GM21619 (cell line): Measurements from ENCODE around the gene PSMA5.
"Not testable (repeated sequence)": the region's sequence is repeated elsewhere in the genome, so short reads cannot be mapped to it uniquely, and the experiment has no call there.

Source experiments
- ATAC-seq: cut with Tn5 transposase; IDR thresholded peaks from one replicate; pipeline ENCODE4 v1.9.1; 2021; ENCODE audit not compliant: unreplicated experiment

Gene PSMA5

DNA sequence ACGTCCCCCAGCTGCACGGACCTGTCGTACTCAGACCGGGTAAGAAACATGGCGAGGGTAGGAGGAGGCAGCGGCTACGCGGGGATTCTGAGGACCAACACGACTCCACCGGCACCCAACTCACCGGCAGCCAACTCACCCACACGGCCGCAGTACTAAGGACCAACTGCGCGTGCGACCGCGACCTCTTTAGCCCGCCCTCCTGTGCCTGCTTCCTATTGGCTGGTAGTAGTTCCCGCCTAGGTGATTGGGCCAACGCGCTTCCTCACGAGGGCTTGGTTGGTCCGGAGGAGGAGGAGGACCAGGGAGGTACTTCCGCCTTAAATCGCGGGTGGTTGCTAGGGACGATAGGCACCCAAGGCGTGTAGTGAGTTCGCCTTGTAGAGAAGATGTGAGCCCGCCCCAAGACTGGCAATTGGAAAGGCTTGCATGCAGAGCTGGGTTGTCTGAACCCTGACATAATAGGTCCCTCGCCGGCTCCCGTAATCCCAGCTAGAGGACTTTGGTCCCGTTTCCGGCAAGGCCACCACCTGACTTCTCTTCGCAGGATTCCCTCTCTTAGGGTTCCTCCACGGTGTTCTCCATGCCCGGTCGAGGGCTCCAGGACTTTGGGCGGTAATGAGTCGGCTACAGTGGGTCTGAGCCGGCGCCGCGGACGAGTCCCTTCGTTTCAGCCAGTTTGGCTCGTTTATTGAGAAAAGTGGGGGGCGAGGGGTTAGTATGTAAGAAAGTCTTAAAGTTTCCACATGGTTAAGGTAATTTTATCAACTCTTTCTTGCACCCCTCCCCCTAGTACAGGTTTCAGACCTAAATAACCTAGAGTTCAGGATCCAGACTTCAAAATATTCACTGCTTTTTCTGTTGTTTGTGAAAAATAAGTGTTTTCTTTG is at the start of gene PSMA5:
Gene PSMA5 (minus strand): TSS at position 168 of the 890 bp plus-strand sequence. CDS start 118 bp downstream, at position 50.
- ATAC-seq = peak; percentile 95

DNA sequence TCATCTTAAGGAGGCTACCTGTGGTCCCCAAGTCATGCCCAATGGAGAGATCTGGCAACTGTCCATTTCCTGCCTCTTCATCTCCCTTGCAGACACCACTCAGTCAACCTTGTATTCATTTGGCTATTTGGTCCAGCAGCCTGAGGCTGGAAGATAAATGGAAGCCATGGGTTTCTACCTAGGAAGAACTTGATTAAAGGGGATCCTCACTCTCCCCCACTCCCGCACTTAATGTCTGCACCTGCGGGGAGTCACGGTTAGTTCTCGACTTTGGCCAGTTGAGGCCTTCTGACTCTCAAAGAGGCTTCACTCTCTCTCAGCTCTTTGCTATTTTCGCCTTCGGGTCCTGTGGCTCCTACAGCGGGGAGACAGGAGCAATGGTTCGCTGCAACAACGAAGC is 49.0 kb upstream of the PSMA5 start:
- no peak for ATAC-seq

GRCh38 chr1:109474697-109475096 is 48.4 kb upstream of the PSMA5 start:
- no peak for ATAC-seq

DNA sequence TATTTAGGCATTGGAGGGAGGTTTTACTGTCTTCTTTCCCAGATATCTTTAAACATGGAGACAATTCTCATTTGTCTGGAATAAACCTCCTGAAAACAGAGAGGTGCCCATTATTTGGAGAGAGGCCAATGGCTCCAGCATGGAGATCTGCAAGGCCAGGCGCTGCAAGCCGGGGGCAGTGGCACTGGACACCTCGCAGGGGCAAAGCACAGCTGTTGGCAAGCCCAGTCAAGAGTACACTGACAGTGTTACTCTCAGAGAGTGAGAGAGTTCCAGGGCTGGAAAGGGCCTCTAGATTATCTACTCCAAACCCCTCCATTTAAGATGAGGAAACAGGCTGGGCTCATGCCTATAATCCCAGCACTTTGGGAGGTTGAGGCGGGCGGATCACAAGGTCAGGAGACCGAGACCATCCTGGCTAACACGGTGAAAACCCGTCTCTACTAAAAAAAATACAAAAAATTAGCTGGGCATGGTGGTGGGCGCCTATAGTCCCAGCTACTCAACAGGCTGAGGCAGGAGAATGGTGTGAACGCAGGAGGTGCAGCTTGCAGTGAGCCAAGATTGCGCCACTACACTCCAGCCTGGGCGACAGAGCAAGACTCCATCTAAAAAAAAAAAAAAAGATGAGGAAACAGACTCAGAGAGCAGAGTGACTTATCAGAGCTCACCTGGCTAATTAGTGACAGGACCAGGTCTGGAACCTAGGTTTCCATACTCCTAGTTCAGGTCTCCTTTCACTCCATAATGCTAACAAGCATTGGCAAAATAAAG is 47.2 kb upstream of the PSMA5 start:
- ATAC-seq = not testable (repeated sequence)

GRCh38 chr1:109472779-109473178 is 46.5 kb upstream of the PSMA5 start:
- no peak for ATAC-seq

GRCh38 chr1:109470245-109470644 is 44.0 kb upstream of the PSMA5 start:
- no peak for ATAC-seq

- no peak for ATAC-seq
These were observed 42.7 kb upstream of the PSMA5 start for GRCh38 chr1:109468903-109469302.

DNA sequence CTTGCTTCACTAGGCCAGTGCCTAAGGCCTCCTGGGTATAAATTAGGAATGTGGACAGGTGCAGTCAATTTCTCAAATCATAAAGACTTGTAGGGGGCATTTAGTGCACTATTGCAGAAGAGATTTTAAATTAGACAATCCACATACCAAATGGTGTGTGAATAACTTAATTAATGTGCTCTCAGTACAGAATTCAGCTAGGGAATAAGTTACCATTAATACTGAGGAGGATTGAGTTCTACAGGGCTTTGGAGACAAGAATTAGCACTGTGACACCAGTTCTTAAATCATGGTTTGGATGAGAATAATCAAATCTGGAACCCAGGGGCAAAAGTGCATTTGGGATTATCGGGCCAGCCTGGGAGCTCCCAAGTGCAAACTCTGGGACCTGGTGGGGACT is 41.8 kb upstream of the PSMA5 start:
- no peak for ATAC-seq

DNA sequence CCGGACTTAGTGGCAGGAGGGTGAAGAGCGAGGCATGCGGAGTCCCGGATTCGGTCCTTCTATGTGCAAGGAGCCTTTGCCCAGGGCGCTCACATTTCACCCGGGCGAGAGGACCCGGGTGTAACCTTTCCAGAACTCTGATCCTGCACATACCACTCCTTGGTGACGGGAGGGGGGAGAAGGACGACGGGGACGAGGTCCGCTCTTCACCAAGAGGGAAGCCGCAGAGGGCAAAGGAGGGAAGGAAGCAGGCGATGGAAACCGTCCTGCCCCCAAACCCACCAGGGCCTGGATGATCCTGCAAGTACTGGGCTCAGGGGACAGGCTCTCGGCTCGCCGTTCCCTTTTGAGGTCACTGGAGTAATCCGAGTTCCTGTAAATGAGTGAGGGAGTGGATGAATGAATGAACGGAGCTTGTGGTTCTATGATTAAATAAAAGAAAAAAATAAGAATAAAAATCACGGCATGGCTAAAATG is 41.1 kb upstream of the PSMA5 start:
- ATAC-seq = no peak

DNA sequence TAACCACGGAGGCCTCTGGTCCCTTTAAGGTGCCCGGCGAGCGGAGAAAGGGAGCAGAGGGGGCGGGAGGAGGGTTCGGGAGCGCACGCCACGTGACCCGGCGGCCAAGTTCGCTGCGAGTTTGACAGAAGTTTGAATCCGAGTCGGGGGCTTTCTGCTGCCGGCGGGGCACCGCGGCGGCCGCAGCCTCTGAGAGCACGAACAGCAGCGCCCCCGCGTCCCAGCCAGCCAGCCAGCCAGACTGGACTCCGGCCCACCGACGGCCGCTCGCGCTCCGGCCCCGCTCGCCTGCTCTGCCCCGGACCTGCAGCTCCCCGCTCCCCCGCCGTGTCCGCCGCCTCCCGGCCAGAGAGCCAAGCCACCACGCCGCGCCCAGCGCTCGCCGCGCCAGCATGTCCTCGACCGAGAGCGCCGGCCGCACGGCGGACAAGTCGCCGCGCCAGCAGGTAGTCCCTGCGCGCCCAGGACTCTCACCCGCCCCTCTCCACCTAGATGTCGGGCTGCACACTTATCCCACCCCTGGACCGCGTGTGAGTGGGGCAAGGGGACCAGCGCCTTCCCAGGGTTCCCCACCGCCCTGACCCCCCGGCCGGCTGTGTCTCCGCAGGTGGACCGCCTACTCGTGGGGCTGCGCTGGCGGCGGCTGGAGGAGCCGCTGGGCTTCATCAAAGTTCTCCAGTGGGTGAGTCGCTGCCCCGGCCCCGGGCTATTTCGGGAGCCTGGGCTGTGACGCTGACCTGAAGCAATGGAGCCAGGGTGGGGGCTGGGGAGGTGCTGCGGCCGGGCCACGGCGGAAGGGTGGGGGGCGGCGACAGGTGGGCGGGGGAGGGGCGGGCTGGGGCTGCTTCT is 40.4 kb upstream of the PSMA5 start, which contains the start of gene SYPL2:
Gene SYPL2 (plus strand): TSS at position 95 of the 849 bp plus-strand sequence. CDS start 298 bp downstream, at position 393.
- ATAC-seq = no peak

DNA sequence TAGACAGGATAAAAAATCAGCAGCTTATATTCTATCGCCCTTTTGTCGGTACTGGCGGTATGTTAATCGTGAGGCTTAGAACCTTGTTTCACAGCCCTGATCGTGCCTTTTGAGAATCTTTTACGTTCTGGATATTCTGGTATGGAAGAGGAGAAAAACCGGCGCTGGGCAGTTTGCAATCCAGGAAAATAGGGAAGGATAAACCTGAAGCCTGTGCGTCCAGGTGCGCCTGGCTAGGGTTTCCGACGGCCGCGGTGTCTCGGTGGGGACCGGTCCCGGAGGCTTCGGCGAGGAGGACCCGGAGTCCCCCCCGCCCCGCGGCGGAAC is 39.8 kb upstream of the PSMA5 start:
- ATAC-seq = no peak

DNA sequence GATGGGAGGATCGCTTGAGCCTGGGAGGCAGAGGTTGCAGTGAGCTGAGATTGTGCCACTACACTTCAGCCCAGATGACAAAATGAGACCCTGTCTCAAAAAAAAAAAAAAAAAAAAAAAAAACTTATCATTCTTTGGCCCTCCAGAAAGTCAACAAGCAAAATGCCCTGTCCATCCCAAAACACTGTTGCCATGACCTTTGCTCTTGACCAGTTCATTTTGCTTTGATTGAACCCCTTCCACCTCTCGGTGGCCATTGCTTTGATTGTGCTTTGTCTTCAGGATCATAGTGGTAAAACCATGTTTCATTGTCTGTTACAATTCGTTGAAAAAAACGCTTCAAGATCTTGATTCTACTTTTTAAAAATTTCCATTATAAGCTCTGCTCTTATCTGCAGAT is 31.6 kb upstream of the PSMA5 start:
- ATAC-seq = no peak

GRCh38 chr1:109454497-109455133 is 28.4 kb upstream of the PSMA5 start:
- ATAC-seq = no peak

GRCh38 chr1:109447524-109447923 is 21.3 kb upstream of the PSMA5 start:
- no peak for ATAC-seq

DNA sequence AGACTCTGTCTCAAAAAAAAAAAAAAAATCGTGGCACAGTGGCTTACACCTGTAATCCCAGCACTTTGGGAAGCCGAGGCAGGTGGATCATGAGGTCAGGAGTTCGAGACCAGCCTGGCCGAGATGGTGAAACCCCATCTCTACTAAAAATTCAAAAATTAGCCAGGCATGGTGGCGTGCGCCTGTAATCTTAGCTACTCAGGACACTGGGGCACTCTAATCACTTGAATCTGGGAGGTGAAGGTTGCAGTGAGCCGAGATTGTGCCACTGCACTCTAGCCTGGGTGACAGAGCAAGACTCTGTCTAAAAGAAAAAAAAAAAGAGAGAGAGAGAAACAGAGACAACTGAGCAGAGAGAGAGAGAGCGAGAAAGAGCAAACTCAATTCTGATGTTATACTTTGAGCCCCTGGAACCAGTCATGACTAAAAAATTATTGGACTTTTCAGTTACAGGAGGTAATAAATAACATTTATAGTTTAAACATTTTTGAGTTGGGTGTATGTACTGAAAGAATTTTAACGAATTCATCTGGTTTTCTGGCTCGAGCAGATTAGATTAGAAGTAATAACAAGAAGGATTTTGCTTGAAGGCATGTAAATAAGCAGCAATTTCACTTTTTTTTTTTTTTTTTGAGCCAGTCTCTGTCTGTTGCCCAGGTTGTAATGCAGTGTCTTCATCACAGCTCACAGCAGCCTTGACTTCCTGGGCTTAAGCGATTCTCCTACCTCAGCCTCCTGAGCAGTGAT is 19.9 kb upstream of the PSMA5 start:
- ATAC-seq = not testable (repeated sequence)

DNA sequence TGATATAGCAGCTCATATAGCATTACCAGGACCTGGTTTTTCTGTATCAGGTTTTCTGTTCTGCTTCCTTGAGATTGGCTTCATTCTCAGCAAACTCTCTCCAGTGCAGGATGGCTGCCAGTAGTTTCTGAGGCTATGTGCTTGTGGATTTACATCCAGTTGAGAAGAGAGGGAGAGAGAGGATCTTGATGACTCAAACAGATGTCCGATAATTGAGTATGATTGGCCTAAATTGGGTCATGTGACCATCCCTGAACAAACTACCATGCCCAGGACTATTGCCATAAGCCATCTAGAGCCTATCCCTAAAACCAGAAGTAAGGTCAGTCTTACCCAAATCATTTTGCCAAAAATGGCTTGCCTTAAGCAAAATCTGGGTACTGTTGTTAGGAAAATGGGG is 18.1 kb upstream of the PSMA5 start:
- ATAC-seq = no peak

DNA sequence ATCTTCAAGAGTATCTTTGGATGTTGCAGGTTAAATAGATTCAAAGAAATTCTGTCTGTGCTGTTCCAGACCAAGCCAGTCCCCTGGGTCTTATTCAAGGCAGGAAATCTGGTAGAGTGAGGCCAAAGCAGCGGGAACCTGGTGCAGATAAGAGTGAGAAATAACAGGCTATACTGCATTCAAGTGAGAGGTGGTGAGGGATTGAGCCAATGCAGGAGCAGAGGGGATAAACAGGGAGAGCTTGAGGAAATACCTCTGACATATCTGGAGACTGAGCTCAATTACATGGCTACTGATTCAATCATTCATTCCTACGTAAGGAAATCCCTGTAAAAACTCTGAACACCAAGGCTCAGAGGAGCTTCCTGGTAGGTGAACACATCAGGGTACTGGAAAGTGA is 17.2 kb upstream of the PSMA5 start:
- no peak for ATAC-seq

DNA sequence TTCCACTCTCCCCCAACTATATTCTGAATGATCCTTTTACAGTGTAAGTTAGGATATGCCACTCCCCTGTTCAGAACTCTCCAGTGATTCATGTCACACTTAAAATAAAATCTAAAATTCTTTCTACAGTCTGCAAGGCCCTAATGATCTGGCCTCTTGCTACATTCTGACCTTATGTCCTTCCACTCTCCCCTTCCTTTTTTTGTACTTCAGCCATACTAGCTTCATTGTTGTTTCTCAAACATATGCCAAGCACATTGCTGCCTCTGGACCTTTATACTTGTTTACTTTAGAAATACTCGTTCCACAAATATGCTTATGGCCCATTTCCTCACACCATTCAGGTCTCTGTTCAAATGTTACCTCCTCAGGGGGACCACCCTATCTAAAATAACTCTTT is 14.8 kb upstream of the PSMA5 start:
- no peak for ATAC-seq

DNA sequence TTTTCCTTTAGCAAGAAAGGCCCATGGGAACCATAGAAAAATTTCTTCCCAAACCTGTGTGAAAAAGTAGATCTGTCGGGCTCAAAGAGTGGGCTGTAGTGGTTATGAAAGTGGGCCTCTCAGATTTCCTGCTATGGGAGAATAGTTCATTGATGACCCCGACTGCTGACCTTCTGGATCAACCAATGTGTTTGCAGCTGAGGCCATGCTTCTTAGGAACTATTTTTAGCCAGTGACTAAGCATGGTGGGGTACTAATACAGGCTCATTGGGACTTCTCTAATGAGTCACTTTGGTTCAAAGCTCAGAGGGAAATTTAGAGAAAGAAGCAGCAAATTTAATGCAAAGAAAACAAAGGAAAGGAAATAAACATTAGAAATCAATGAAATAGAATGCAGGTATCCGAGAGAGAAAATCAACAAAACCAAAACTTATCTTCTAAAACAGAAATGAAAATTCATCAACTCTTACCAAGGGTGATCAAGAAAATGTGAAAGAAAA is 12.6 kb upstream of the PSMA5 start:
- ATAC-seq = no peak

DNA sequence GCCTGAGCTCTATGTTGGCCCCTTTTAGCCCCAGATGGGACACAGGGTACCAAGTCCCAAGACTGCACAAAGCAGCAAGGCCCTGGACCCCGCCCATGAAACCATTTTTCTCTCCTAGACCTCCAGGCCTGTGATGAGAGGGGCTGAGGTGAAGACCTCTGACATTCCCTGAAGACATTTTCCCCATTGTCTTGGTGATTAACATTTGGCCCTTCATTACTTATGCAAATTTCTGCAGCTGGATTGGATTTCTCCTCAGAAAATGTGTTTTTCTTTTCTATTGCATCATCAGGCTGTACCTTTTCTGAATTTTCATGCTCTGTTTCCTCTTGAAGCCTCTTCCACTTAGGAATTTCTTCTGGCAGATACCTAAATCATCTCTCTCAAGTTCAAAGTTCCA is 8.2 kb upstream of the PSMA5 start:
- ATAC-seq = no peak
